Tibial nerve (tissue), 4 donors: ENCODE measurements around the gene MFSD11. TPM values are rescaled to one million over a fixed set of nuclear protein-coding genes. Genes with fewer than 3 reads are reported as not detected.

Experiments
- DNase-seq, 2 donors: peaks; one replicate each; pipeline ENCODE4 v3.0.0-alpha.2; 2019; ENCODE audit warnings: low spot score in 2 of 2
- H3K27ac ChIP-seq, 4 donors: fragments of 200-600 bp; sonication (generic) in 3 of 4; one replicate each; pipeline ENCODE4 v1.5.1; 2017 to 2019; ENCODE audit warnings: mild to moderate bottlenecking in 1 of 4
- H3K27me3 ChIP-seq, 2 donors: fragments of 200-600 bp; sonication (generic) in 1 of 2; one replicate each; pipeline versions ENCODE4 v1.5.1 to v1.6.0; 2017 to 2019
- H3K36me3 ChIP-seq, 3 donors: fragments of 200-600 bp; sonication (generic); one replicate each; pipeline ENCODE4 v1.5.1; 2018 to 2019
- H3K4me1 ChIP-seq, 4 donors: fragments of 200-600 bp; sonication (generic) in 3 of 4; one replicate each; pipeline ENCODE4 v1.5.1; 2017 to 2019
- H3K4me3 ChIP-seq, 4 donors: fragments of 200-600 bp; sonication (generic) in 3 of 4; one replicate each; pipeline ENCODE4 v1.5.1; 2017 to 2019; ENCODE audit warnings: mild to moderate bottlenecking in 1 of 4, moderate library complexity in 1 of 4
- H3K9me3 ChIP-seq, 4 donors: fragments of 200-600 bp; sonication (generic) in 3 of 4; one replicate each; pipeline ENCODE4 v1.5.1; 2017 to 2019
- EP300 ChIP-seq, 2 donors: sonication (generic); formaldehyde crosslinking; IDR thresholded peaks; one replicate each; pipeline ENCODE4 v1.6.1; 2017; ENCODE audit warnings: antibody characterized with exemption in 2 of 2, mild to moderate bottlenecking in 1 of 2
- POLR2A ChIP-seq, 2 donors: fragments of 450-650 bp; IDR thresholded peaks; one replicate each; pipeline ENCODE4 v1.6.1; 2017; ENCODE audit warnings: antibody characterized with exemption in 2 of 2, mild to moderate bottlenecking in 2 of 2, moderate library complexity in 2 of 2
- WGBS, 2 donors: methylation state at CpG; one replicate each; pipeline ENCODE4 v1.1.5; 2018; 5-methylcytosine and 5-hydroxymethylcytosine counted together
- total RNA-seq, 4 donors: library from RNA; depleted of rRNA; stranded (reverse); fragments of >200 nt; gene quantifications; one replicate each; pipeline ENCODE4 v1.1.0, GENCODE V29; 2016
- TF ChIP-seq, protein P1 (sequence below), 5 experiments: fragments of 200-600 bp in 3 of 5; fragments of 450-650 bp in 2 of 5; sonication (generic) in 3 of 5; IDR thresholded peaks; one replicate each; pipeline ENCODE4 v1.5.1; 2016 to 2019; ENCODE audit warnings: antibody characterized with exemption in 5 of 5, mild to moderate bottlenecking in 3 of 5, moderate library complexity in 2 of 5

The MFSD11 gene
- total RNA-seq, 4 donors from 2014 or later = 25.8 to 61.0 (median 37.1) TPM

DNA sequence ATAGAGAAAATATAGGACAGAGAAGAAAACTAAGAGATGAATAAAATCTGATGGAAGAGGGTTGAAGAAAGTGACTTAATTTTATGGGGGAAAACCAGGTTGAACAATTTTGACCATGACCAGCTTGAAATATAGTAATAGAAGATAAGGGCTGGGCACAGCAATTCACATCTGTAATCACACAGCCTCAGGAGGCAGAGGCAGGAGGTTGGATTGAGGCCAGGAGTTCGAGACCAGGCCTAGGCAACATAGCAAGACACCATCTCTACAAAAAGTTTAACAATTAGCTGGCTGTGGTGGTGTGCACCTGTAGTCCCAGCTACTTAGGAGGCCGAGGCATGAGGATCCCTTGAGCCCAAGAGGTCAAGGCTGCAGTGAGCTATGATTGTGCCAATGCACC, 35.8 kb upstream of the MFSD11 start:
- Histone ChIP-seq H3K27me3 (no peaks in the 10 kb centered on the region), H3K27ac (peak overlapping the region in 2 of 4 donors; percentile 81 to 90), H3K4me1 (peaks cover 0 to 69% (median 36%) of the 10 kb centered on the region in 4 donors), H3K9me3 (no peaks in the 10 kb centered on the region), H3K36me3 (no peaks in the 10 kb centered on the region), H3K4me3 (no peak overlapping the region)
- no peak for DNase-seq
- TF ChIP-seq POLR2A (IDR thresholded peaks at IDR 0.05) (no peak), EP300 (IDR thresholded peaks at IDR 0.05) (no peak)
- TF ChIP-seq, protein P1, sequence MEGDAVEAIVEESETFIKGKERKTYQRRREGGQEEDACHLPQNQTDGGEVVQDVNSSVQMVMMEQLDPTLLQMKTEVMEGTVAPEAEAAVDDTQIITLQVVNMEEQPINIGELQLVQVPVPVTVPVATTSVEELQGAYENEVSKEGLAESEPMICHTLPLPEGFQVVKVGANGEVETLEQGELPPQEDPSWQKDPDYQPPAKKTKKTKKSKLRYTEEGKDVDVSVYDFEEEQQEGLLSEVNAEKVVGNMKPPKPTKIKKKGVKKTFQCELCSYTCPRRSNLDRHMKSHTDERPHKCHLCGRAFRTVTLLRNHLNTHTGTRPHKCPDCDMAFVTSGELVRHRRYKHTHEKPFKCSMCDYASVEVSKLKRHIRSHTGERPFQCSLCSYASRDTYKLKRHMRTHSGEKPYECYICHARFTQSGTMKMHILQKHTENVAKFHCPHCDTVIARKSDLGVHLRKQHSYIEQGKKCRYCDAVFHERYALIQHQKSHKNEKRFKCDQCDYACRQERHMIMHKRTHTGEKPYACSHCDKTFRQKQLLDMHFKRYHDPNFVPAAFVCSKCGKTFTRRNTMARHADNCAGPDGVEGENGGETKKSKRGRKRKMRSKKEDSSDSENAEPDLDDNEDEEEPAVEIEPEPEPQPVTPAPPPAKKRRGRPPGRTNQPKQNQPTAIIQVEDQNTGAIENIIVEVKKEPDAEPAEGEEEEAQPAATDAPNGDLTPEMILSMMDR (IDR thresholded peaks at IDR 0.05) = no peak
- WGBS, 2 donors = 33 to 52% methylated on average over 2 of the region's 2 CpGs

DNA sequence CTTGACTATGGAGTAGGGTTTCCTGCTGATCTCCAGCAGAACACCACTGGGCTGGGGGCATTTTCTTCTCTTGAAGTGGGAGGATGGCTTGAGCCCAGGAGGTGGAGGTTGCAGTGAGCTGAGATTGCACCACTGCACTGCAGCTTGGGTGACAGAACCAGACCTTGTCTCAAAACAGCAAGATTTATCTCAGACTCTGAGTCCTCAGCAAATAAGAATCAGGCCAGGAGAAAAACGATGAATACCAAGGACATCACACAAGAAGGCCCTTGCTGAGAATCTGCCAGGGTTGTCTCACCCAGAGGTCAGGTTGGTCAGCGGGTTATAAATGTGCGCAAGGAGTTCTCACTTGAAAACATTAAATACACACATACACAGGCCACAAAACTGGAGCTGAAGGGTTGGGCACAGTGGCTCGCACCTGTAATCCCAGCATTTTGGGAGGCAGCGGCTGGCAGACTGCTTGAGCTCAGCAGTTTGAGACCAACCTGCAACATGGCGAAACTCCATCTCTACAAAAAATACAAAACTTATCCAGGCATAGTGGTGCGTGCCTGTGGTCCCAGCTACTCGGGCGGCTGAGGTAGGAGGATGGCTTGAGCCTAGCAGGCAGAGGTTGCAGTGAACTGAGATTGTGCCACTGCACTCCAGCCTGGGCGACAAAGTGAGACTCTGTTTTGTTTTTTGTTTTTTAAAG, 34.8 kb upstream of the MFSD11 start:
- DNase-seq = no peak
- WGBS, 2 donors = 88% methylated on average over 10 of the region's 10 CpGs
- Histone ChIP-seq H3K36me3 (no peaks in the 10 kb centered on the region), H3K4me1 (peaks cover 0 to 69% (median 33%) of the 10 kb centered on the region in 4 donors), H3K27me3 (no peaks in the 10 kb centered on the region), H3K4me3 (no peak overlapping the region), H3K9me3 (no peaks in the 10 kb centered on the region), H3K27ac (no peak overlapping the region)
- TF ChIP-seq, protein P1 (IDR thresholded peaks at IDR 0.05) = no peak
- TF ChIP-seq POLR2A (IDR thresholded peaks at IDR 0.05) = no peak
- no peak for TF ChIP-seq EP300 (IDR thresholded peaks at IDR 0.05)

DNA sequence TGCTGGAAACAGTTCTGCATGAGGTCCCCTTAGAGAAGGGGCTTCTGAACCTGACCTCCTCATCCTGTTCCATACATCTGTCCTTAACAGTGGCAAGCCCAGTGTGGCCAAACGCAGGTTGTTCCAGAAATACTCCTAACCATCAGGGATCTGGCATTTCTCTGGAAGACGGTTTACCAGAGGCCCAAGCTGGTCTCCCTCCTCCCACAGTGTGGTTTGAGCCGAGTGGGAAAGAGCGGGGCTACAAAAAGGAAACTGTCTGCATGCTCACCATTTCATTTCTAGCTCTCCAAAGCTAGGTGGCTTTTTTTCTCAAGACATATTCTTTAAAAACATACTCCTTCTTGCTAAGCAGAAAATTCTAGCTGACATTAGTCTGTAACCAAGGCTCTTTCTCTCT, 33.1 kb upstream of the MFSD11 start:
- H3K4me3 ChIP-seq = no peak overlapping the region
- no peaks in the 10 kb centered on the region for H3K27me3 ChIP-seq
- no peak for TF ChIP-seq POLR2A (IDR thresholded peaks at IDR 0.05)
- DNase-seq = no peak
- no peaks in the 10 kb centered on the region for H3K36me3 ChIP-seq
- H3K9me3 ChIP-seq = no peaks in the 10 kb centered on the region
- H3K27ac ChIP-seq = peak overlapping the region in 1 of 4 donors; percentile 29
- 60 to 62% methylated on average over 4 of the region's 4 CpGs for WGBS, 2 donors
- H3K4me1 ChIP-seq = peaks cover 0 to 70% (median 41%) of the 10 kb centered on the region in 4 donors

DNA sequence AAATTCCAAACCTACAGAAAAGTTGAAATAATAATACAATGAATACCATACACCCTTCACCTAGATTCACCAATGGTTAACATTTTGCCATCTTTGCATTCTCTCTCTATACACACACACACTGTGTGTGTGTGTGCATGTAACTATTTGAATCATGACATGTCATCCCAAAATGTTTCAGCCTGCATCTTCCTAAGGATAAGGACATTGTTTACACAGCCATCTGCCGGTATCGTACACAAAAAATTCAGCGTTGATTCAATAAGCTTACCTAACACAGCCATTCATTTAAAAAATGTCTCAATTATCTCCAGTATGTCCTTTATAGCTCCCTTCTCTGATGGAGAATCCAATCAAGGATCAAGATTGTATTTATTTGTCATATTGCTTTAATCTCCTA, 31.1 kb upstream of the MFSD11 start:
- Histone ChIP-seq H3K4me3 (no peak overlapping the region), H3K27ac (peak overlapping the region in 2 of 4 donors; percentile 66 to 98), H3K4me1 (peaks cover 0 to 60% (median 31%) of the 10 kb centered on the region in 4 donors), H3K36me3 (no peaks in the 10 kb centered on the region), H3K27me3 (no peaks in the 10 kb centered on the region), H3K9me3 (no peaks in the 10 kb centered on the region)
- TF ChIP-seq POLR2A (IDR thresholded peaks at IDR 0.05) (no peak), EP300 (IDR thresholded peaks at IDR 0.05) (no peak)
- TF ChIP-seq, protein P1 (IDR thresholded peaks at IDR 0.05) = no peak
- DNase-seq = no peak
- 80 to 92% methylated on average over 3 of the region's 3 CpGs for WGBS, 2 donors

DNA sequence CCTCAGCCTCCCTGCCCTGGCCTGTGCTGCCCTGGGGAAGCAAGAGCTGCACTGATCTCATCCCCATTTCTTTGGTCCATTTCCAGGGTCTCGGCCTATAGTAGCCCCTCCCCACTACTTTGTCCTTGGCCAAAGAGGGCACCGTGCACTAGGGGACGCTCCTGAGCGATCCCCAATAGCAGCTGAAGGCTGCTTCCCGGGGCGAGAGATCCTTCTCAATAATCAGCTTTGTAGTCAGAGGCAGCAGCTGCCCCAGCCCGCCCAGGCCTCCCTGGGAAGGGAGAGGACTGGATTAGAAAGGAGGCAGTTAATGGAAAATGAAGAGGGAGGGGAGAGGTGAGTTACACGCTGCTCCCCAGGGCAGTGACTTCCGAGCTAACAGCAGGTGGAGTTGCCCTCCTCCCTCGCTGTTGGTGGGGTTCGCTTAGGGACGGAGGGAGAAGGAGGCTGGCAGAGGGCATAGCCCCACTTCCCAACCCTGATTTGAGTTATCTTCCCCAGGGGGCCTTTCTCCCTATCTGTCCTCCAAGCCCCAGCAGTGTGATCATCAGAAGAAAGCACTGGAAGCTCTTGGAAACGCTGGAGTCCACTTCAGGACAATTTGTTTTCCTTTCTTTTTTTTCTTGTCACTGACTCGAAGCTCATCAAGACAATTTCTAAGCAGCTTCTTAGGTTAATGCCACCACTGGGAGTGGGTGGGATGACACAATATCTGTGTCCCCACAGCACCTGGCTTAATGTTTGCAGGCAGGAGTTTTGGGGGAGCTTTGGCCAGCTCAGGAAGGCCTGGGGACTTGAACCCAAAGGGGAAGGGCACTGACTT, 29.7 kb upstream of the MFSD11 start:
- Histone ChIP-seq H3K9me3 (no peaks in the 10 kb centered on the region), H3K36me3 (peaks cover 0 to 5% (median 0%) of the 10 kb centered on the region in 3 donors), H3K4me3 (peak overlapping the region in 1 of 4 donors; percentile 91), H3K27me3 (no peaks in the 10 kb centered on the region), H3K27ac (peak overlapping the region; percentile 90 to 98 (median 95)), H3K4me1 (peaks cover 0 to 54% (median 24%) of the 10 kb centered on the region in 4 donors)
- 13 to 22% methylated on average over 14 of the region's 14 CpGs for WGBS, 2 donors
- no peak for DNase-seq
- TF ChIP-seq POLR2A (IDR thresholded peaks at IDR 0.05) = no peak
- TF ChIP-seq EP300 (IDR thresholded peaks at IDR 0.05) = peak in 1 of 2 donors; percentile 27
- TF ChIP-seq, protein P1 (IDR thresholded peaks at IDR 0.05) = peak; percentile 16 to 45 (median 40)
